Esophagus muscularis mucosa (tissue), 4 donors: ENCODE measurements around the gene LHX8. TPM values are rescaled to one million over a fixed set of nuclear protein-coding genes. Genes with fewer than 3 reads are reported as not detected.

Experiments
- DNase-seq: peaks from one replicate; pipeline ENCODE4 v3.0.0-alpha.2; 2017; ENCODE audit errors: extremely low spot score
- H3K27ac ChIP-seq, 4 donors: fragments of 200-600 bp; sonication (generic); replicated peaks in 1 of 4; 1 replicate in 3 of 4; 2 replicates in 1 of 4; pipeline ENCODE4 v1.5.1; 2016 to 2019; ENCODE audit warnings: mild to moderate bottlenecking in 1 of 4
- H3K27me3 ChIP-seq, 4 donors: fragments of 200-600 bp; sonication (generic); one replicate each; pipeline versions ENCODE4 v1.5.1 to v1.6.0; 2016 to 2019
- H3K36me3 ChIP-seq, 4 donors: fragments of 200-600 bp; sonication (generic); one replicate each; pipeline ENCODE4 v1.5.1; 2016 to 2019
- H3K4me1 ChIP-seq, 4 donors: fragments of 200-600 bp; sonication (generic); one replicate each; pipeline ENCODE4 v1.5.1; 2016 to 2019
- H3K4me3 ChIP-seq, 4 donors: fragments of 200-600 bp; sonication (generic); 1 replicate in 2 of 4; 2 replicates in 2 of 4; pipeline ENCODE4 v1.5.1; 2016 to 2019; ENCODE audit warnings: mild to moderate bottlenecking in 4 of 4, moderate library complexity in 1 of 4
- H3K9me3 ChIP-seq, 4 donors: fragments of 200-600 bp; sonication (generic); 1 replicate in 3 of 4; 2 replicates in 1 of 4; pipeline ENCODE4 v1.5.1; 2016 to 2019
- CTCF ChIP-seq, 3 experiments: fragments of 200-600 bp in 2 of 3; fragments of 450-650 bp in 1 of 3; sonication (generic) in 2 of 3; IDR thresholded peaks; one replicate each; pipeline ENCODE4 v1.5.1; 2017 to 2019; ENCODE audit warnings: antibody characterized with exemption in 3 of 3, mild to moderate bottlenecking in 2 of 3, moderate library complexity in 1 of 3
- EP300 ChIP-seq: sonication (generic); formaldehyde crosslinking; IDR thresholded peaks from one replicate; pipeline ENCODE4 v1.6.1; 2017; ENCODE audit warnings: antibody characterized with exemption
- POLR2A ChIP-seq: fragments of 450-650 bp; IDR thresholded peaks from one replicate; pipeline ENCODE4 v1.6.1; 2017; ENCODE audit warnings: antibody characterized with exemption, moderate library complexity, mild to moderate bottlenecking, low read depth
- POLR2AphosphoS5 ChIP-seq, 2 donors: sonication (generic); formaldehyde crosslinking; IDR thresholded peaks; one replicate each; pipeline ENCODE4 v1.6.1; 2017; ENCODE audit warnings: antibody characterized with exemption in 2 of 2
- WGBS: methylation state at CpG from one replicate; pipeline ENCODE4 v1.1.5; 2018; 5-methylcytosine and 5-hydroxymethylcytosine counted together
- intact Hi-C: fragments of 100-400 bp; cut with DNase I; formaldehyde crosslinking; loops from one replicate; pipeline ENCODE4 v1.15.1; 2023
- total RNA-seq, 4 donors: library from RNA; depleted of rRNA; stranded (reverse); fragments of >200 nt; gene quantifications; one replicate each; pipeline versions ENCODE4 v1.1.0 to v1.2.1, GENCODE V29; 2016

The LHX8 gene
- total RNA-seq, result not detected

- no peaks in the 10 kb centered on the region for H3K36me3 ChIP-seq
- DNase-seq, result peak; percentile 91
- peaks cover 3 to 100% (median 86%) of the 10 kb centered on the region in 4 donors for H3K27me3 ChIP-seq
- intact Hi-C loops, result no loop called here
- no peaks in the 10 kb centered on the region for H3K9me3 ChIP-seq
- H3K27ac ChIP-seq, result no peak within 1 kb of the TSS
- peak within 1 kb of the TSS; percentile 39 to 55 (median 44) for H3K4me3 ChIP-seq
- WGBS, result 12% methylated on average over 23 of the region's 23 CpGs
- TF ChIP-seq EP300, result no peak
- H3K4me1 ChIP-seq, result peaks cover 14 to 56% (median 43%) of the 10 kb centered on the region in 4 donors
These were observed at the start of gene LHX8 for GRCh38 chr1:75133750-75134646. Gene LHX8 (plus strand): TSS chr1:75134388. CDS start chr1:75136615, 2,227 bp downstream.

- intact Hi-C loops, result no loop called here
- Histone ChIP-seq H3K4me1 (no peaks in the 10 kb centered on the region), H3K4me3 (no peak overlapping the region), H3K27ac (no peak overlapping the region), H3K9me3 (no peaks in the 10 kb centered on the region), H3K36me3 (no peaks in the 10 kb centered on the region), H3K27me3 (no peaks in the 10 kb centered on the region)
- no peak for TF ChIP-seq POLR2AphosphoS5 (IDR thresholded peaks at IDR 0.05)
- TF ChIP-seq POLR2A, result no peak
- TF ChIP-seq CTCF (IDR thresholded peaks at IDR 0.05), result no peak
- no peak for TF ChIP-seq EP300
- DNase-seq, result no peak
- 33% methylated on average over 1 of the region's 1 CpG for WGBS
These were observed 48.3 kb upstream of the LHX8 start for GRCh38 chr1:75085931-75086330.

GRCh38 chr1:75087278-75087677 is 46.9 kb upstream of the LHX8 start:
- TF ChIP-seq EP300 (no peak), CTCF (IDR thresholded peaks at IDR 0.05) (no peak), POLR2A (no peak), POLR2AphosphoS5 (IDR thresholded peaks at IDR 0.05) (no peak)
- intact Hi-C loops, result no loop called here
- Histone ChIP-seq H3K36me3 (no peaks in the 10 kb centered on the region), H3K27me3 (no peaks in the 10 kb centered on the region), H3K27ac (no peak overlapping the region), H3K9me3 (no peaks in the 10 kb centered on the region), H3K4me1 (no peaks in the 10 kb centered on the region), H3K4me3 (no peak overlapping the region)
- DNase-seq, result no peak
- WGBS, result 89% methylated on average over 2 of the region's 2 CpGs

- H3K27ac ChIP-seq, result no peak overlapping the region
- no peaks in the 10 kb centered on the region for H3K4me1 ChIP-seq
- H3K27me3 ChIP-seq, result no peaks in the 10 kb centered on the region
- TF ChIP-seq POLR2AphosphoS5 (IDR thresholded peaks at IDR 0.05), result no peak
- TF ChIP-seq POLR2A, result no peak
- no peak for TF ChIP-seq EP300
- no peak for TF ChIP-seq CTCF (IDR thresholded peaks at IDR 0.05)
- intact Hi-C loops, result no loop called here
- no peak for DNase-seq
- H3K9me3 ChIP-seq, result no peaks in the 10 kb centered on the region
- 65% methylated on average over 3 of the region's 3 CpGs for WGBS
- H3K4me3 ChIP-seq, result no peak overlapping the region
- no peaks in the 10 kb centered on the region for H3K36me3 ChIP-seq
These were observed 42.0 kb upstream of the LHX8 start for GRCh38 chr1:75092141-75092540.

GRCh38 chr1:75097654-75098053 is 36.5 kb upstream of the LHX8 start:
- peaks cover 0 to 6% (median 2%) of the 10 kb centered on the region in 4 donors for H3K4me1 ChIP-seq
- 24% methylated on average over 1 of the region's 1 CpG for WGBS
- intact Hi-C loops, result no loop called here
- no peaks in the 10 kb centered on the region for H3K36me3 ChIP-seq
- no peaks in the 10 kb centered on the region for H3K9me3 ChIP-seq
- H3K27me3 ChIP-seq, result no peaks in the 10 kb centered on the region
- H3K4me3 ChIP-seq, result no peak overlapping the region
- no peak overlapping the region for H3K27ac ChIP-seq
- no peak for DNase-seq
- TF ChIP-seq POLR2AphosphoS5 (IDR thresholded peaks at IDR 0.05) (no peak), POLR2A (no peak), CTCF (IDR thresholded peaks at IDR 0.05) (no peak), EP300 (no peak)
